HCT116 (cell line): Measurements from ENCODE around the gene FSIP2. TPM values are rescaled to one million over a fixed set of nuclear protein-coding genes. Genes with fewer than 3 reads are reported as not detected.

Experiments
- ATAC-seq: fragments of 200-7000 bp; cut with Tn5 transposase; 2 replicates; pipeline ENCODE4 v1.9.1; 2020; ENCODE audit warnings: mild to moderate bottlenecking, moderate library complexity
- BruUV-seq: library from RNA; stranded (reverse); fragments of 400-500 nt; replicated peaks from 2 replicates; lab custom pipeline; 2021; lab: Mats Ljungman, UMichigan
- CTCF ChIA-PET: fragments of 300-600 bp; sonication (Branson Sonifier 250); formaldehyde crosslinking; loops from one replicate; lab custom pipeline; 2021; ENCODE audit warnings: antibody characterized with exemption; lab: Charles Lee
- POLR2A ChIA-PET: fragments of 300-600, 350-600 bp; sonication (Branson Sonifier 250); formaldehyde crosslinking; loops from one replicate; lab custom pipeline; 2021; ENCODE audit warnings: antibody characterized with exemption; lab: Charles Lee
- RAD21 ChIA-PET, 2 experiments: fragments of 300-600 bp; sonication (Branson Sonifier 250); formaldehyde crosslinking; loops; one replicate each; lab custom pipeline; 2023; ENCODE audit warnings: low total read pairs in 2 of 2; ENCODE audit not compliant: uncharacterized antibody in 2 of 2, unreplicated experiment in 2 of 2, low non-redundant PET in 1 of 2; lab: Charles Lee
- DNase-seq: peaks from one replicate; pipeline ENCODE4 v3.0.0-alpha.2; 2010; ENCODE audit warnings: low read depth, low spot score
- H2AFZ ChIP-seq: fragments of 200-600 bp; shearing (Covaris generic), sonication (generic); 2 replicates; pipeline ENCODE4 v1.6.1; 2017; ENCODE audit warnings: low read depth, mixed run types, mixed read lengths, antibody characterized with exemption, low read length; ENCODE audit not compliant: poor library complexity, severe bottlenecking
- H3K27ac ChIP-seq: 2 replicates; pipeline ENCODE4 v1.5.1; 2012; ENCODE audit warnings: low read depth, low read length
- H3K27me3 ChIP-seq: fragments of 200-600 bp; sonication (generic); 2 replicates; pipeline ENCODE4 v1.6.1; 2016; ENCODE audit warnings: mixed run types, low read length, mixed read lengths; ENCODE audit not compliant: insufficient read depth
- H3K36me3 ChIP-seq, 2 experiments: fragments of 200-500 bp in 1 of 2; fragments of 200-600 bp in 1 of 2; sonication (Bioruptor generic) in 1 of 2; sonication (generic) in 1 of 2; 2 replicates each; pipeline versions ENCODE4 v1.5.1 to v1.6.1; 2014 to 2016; ENCODE audit warnings: low read length in 2 of 2, inconsistent platforms in 1 of 2, mixed read lengths in 1 of 2, mixed run types in 1 of 2; ENCODE audit not compliant: insufficient read depth in 2 of 2, control insufficient read depth in 1 of 2
- H3K4me1 ChIP-seq, 2 experiments: fragments of 200-600 bp in 1 of 2; sonication (generic) in 1 of 2; 2 replicates each; pipeline versions ENCODE4 v1.5.1 to v1.6.1; 2012 to 2017; ENCODE audit warnings: low read length in 2 of 2, inconsistent platforms in 1 of 2, mild to moderate bottlenecking in 1 of 2, mixed read lengths in 1 of 2, mixed run types in 1 of 2, moderate library complexity in 1 of 2; ENCODE audit not compliant: insufficient read depth in 2 of 2, control insufficient read depth in 1 of 2
- H3K4me2 ChIP-seq: fragments of 200-600 bp; sonication (generic); 2 replicates; pipeline ENCODE4 v1.6.1; 2017; ENCODE audit warnings: mixed run types, low read length, mixed read lengths
- H3K4me3 ChIP-seq, 2 experiments: fragments of 200-600 bp in 1 of 2; sonication (generic) in 1 of 2; replicated peaks in 1 of 2; 2 replicates each; pipeline ENCODE4 v1.5.1; 2011 to 2016; ENCODE audit warnings: low read length in 2 of 2, control low read depth in 1 of 2, low read depth in 1 of 2, mild to moderate bottlenecking in 1 of 2, mixed read lengths in 1 of 2, mixed run types in 1 of 2
- H3K79me2 ChIP-seq: fragments of 200-600 bp; sonication (generic); 2 replicates; pipeline ENCODE4 v1.6.1; 2017; ENCODE audit warnings: mild to moderate bottlenecking, mixed run types, low read length, moderate library complexity, mixed read lengths; ENCODE audit not compliant: insufficient read depth
- H3K9ac ChIP-seq: fragments of 200-600 bp; sonication (generic); 2 replicates; pipeline ENCODE4 v1.6.1; 2016; ENCODE audit warnings: low read length, mixed read lengths
- H3K9me2 ChIP-seq: fragments of 200-600 bp; sonication (generic), shearing (Covaris generic); 2 replicates; pipeline ENCODE4 v1.6.1; 2017; ENCODE audit warnings: mixed run types, mild to moderate bottlenecking, moderate library complexity; ENCODE audit not compliant: insufficient read depth
- H3K9me3 ChIP-seq, 2 experiments: fragments of 200-500 bp in 1 of 2; fragments of 200-600 bp in 1 of 2; sonication (Bioruptor generic) in 1 of 2; sonication (generic) in 1 of 2; 2 replicates each; pipeline ENCODE4 v1.6.1; 2014 to 2017; ENCODE audit warnings: low read length in 2 of 2, mixed read lengths in 2 of 2, inconsistent platforms in 1 of 2, low read depth in 1 of 2, mild to moderate bottlenecking in 1 of 2, mixed run types in 1 of 2, moderate library complexity in 1 of 2; ENCODE audit not compliant: control insufficient read depth in 1 of 2, insufficient read depth in 1 of 2
- H4K20me1 ChIP-seq: fragments of 200-600 bp; sonication (generic), shearing (Covaris generic); 2 replicates; pipeline ENCODE4 v1.6.1; 2017; ENCODE audit warnings: mixed run types, mild to moderate bottlenecking, moderate library complexity; ENCODE audit not compliant: insufficient read depth
- CBX3 ChIP-seq: IDR thresholded peaks from 2 replicates; pipeline ENCODE4 v1.6.1; 2012; ENCODE audit warnings: low read depth
- EGR1 ChIP-seq: IDR thresholded peaks from 2 replicates; pipeline ENCODE4 v1.6.1; 2012; ENCODE audit warnings: low read depth
- EZH2phosphoT487 ChIP-seq: fragments of 200-600 bp; IDR thresholded peaks from 2 replicates; pipeline ENCODE4 v1.6.1; 2018; ENCODE audit warnings: antibody characterized with exemption, borderline replicate concordance
- MAX ChIP-seq: IDR thresholded peaks from 2 replicates; pipeline ENCODE4 v1.6.1; 2012
- REST ChIP-seq: IDR thresholded peaks from 2 replicates; pipeline ENCODE4 v1.6.1; 2012; ENCODE audit warnings: low read depth
- SIN3A ChIP-seq: IDR thresholded peaks from 2 replicates; pipeline ENCODE4 v1.6.1; 2012; ENCODE audit warnings: low read depth
- SP1 ChIP-seq: IDR thresholded peaks from 2 replicates; pipeline ENCODE4 v1.6.1; 2012; ENCODE audit warnings: low read depth
- SRF ChIP-seq: IDR thresholded peaks from 2 replicates; pipeline ENCODE4 v1.6.1; 2012; ENCODE audit warnings: low read depth
- YY1 ChIP-seq: IDR thresholded peaks from 2 replicates; pipeline ENCODE4 v1.6.1; 2011; ENCODE audit warnings: low read length, low read depth, moderate library complexity, mild to moderate bottlenecking; ENCODE audit not compliant: insufficient replicate concordance; ENCODE audit errors: extremely low read depth
- intact Hi-C: fragments of 100-400 bp; cut with micrococcal nuclease; formaldehyde crosslinking; loops from 2 replicates; pipeline ENCODE4 v1.10.0; 2022
- total RNA-seq: library from RNA; stranded (reverse); gene quantifications from one replicate; pipeline ENCODE4 v1.2.1, GENCODE V29; 2021; ENCODE audit not compliant: unreplicated experiment

The FSIP2 gene
- total RNA-seq, 1 experiment from 2014 or later, result not detected

- POLR2A ChIA-PET, result no interaction called here
- BruUV-seq, result no TSS peak
- TF ChIP-seq SP1 (no peak), MAX (no peak), SRF (no peak), REST (no peak), YY1 (no peak), CBX3 (no peak), SIN3A (no peak), EGR1 (no peak), EZH2phosphoT487 (no peak)
- Histone ChIP-seq H3K27me3 (no peaks in the 10 kb centered on the region), H4K20me1 (no peaks in the 10 kb centered on the region), H3K9me2 (no peaks in the 10 kb centered on the region), H3K4me3 (no peak overlapping the region), H3K4me1 (no peaks in the 10 kb centered on the region), H3K9ac (no peak overlapping the region), H3K4me2 (no peak overlapping the region), H3K27ac (no peak overlapping the region), H3K9me3 (no peaks in the 10 kb centered on the region), H3K79me2 (no peaks in the 10 kb centered on the region), H3K36me3 (no peaks in the 10 kb centered on the region), H2AFZ (no peak overlapping the region)
- CTCF ChIA-PET, result no interaction called here
- ATAC-seq (no peak), DNase-seq (no peak)
- intact Hi-C loops, result no loop called here
- RAD21 ChIA-PET, result no interaction called here
Measured at GRCh38 chr2:185857691-185858090, 119.1 kb downstream of the FSIP2 start.
